ENCODE data around the gene TBC1D14.
"Not testable (repeated sequence)": the region's sequence is repeated elsewhere in the genome, so short reads cannot be mapped to it uniquely, and the experiment has no call there.

The TBC1D14 gene

GRCh38 chr4:6971536-6972374 is 62.1 kb downstream of the TBC1D14 start:
- DNase-seq (ENCODE audit: extremely low read depth, insufficient read length): no peak

GRCh38 chr4:6972375-6972650 is 62.7 kb downstream of the TBC1D14 start:
- DNase-seq (ENCODE audit: extremely low read depth, insufficient read length): no peak
- no peak overlapping the region for H3K4me3 ChIP-seq (replicated peaks; ENCODE audit: low read depth, low read length)
- H3K27me3 ChIP-seq (replicated peaks; ENCODE audit: control insufficient read depth, insufficient read depth, low read length): no peaks in the 10 kb centered on the region
- peaks cover 5% of the 10 kb centered on the region for H3K36me3 ChIP-seq (ENCODE audit: control insufficient read depth, insufficient read depth, low read length)
- no peak for TF ChIP-seq CTCF (IDR thresholded peaks at IDR 0.05; ENCODE audit: insufficient read depth, low read length, poor library complexity, severe bottlenecking)

More at GRCh38 chr4:6971536-6972374, 62.1 kb downstream of the TBC1D14 start:
- TF ChIP-seq CTCF (IDR thresholded peaks at IDR 0.05; ENCODE audit: insufficient read depth, low read length, poor library complexity, severe bottlenecking): no peak
- no peak overlapping the region for H3K4me3 ChIP-seq (replicated peaks; ENCODE audit: low read depth, low read length)
- peaks cover 5% of the 10 kb centered on the region for H3K36me3 ChIP-seq (ENCODE audit: control insufficient read depth, insufficient read depth, low read length)
- no peaks in the 10 kb centered on the region for H3K27me3 ChIP-seq (replicated peaks; ENCODE audit: control insufficient read depth, insufficient read depth, low read length)

GRCh38 chr4:6972911-6973310 is 63.3 kb downstream of the TBC1D14 start:
- peaks cover 1% of the 10 kb centered on the region for H3K36me3 ChIP-seq (ENCODE audit: control insufficient read depth, insufficient read depth, low read length)
- DNase-seq (ENCODE audit: extremely low read depth, insufficient read length): no peak
- TF ChIP-seq CTCF (IDR thresholded peaks at IDR 0.05; ENCODE audit: insufficient read depth, low read length, poor library complexity, severe bottlenecking): no peak
- H3K27me3 ChIP-seq (replicated peaks; ENCODE audit: control insufficient read depth, insufficient read depth, low read length): no peaks in the 10 kb centered on the region
- no peak overlapping the region for H3K4me3 ChIP-seq (replicated peaks; ENCODE audit: low read depth, low read length)

GRCh38 chr4:6974138-6974848 is 64.7 kb downstream of the TBC1D14 start:
- DNase-seq (ENCODE audit: extremely low read depth, insufficient read length): no peak
- TF ChIP-seq CTCF (IDR thresholded peaks at IDR 0.05; ENCODE audit: insufficient read depth, low read length, poor library complexity, severe bottlenecking): peak; percentile 96
- Histone ChIP-seq H3K4me3 (replicated peaks; ENCODE audit: low read depth, low read length) (no peak overlapping the region), H3K27me3 (replicated peaks; ENCODE audit: control insufficient read depth, insufficient read depth, low read length) (no peaks in the 10 kb centered on the region), H3K36me3 (ENCODE audit: control insufficient read depth, insufficient read depth, low read length) (peaks cover 1% of the 10 kb centered on the region)

GRCh38 chr4:6977846-6978245 is 68.2 kb downstream of the TBC1D14 start:
- not testable (repeated sequence) for H3K27me3 ChIP-seq (replicated peaks; ENCODE audit: control insufficient read depth, insufficient read depth, low read length); H3K4me3 ChIP-seq (replicated peaks; ENCODE audit: low read depth, low read length); DNase-seq (ENCODE audit: extremely low read depth, insufficient read length); H3K36me3 ChIP-seq (ENCODE audit: control insufficient read depth, insufficient read depth, low read length)

- no peak for DNase-seq (ENCODE audit: extremely low read depth, insufficient read length)
- Histone ChIP-seq H3K27me3 (replicated peaks; ENCODE audit: control insufficient read depth, insufficient read depth, low read length) (no peaks in the 10 kb centered on the region), H3K4me3 (replicated peaks; ENCODE audit: low read depth, low read length) (no peak overlapping the region), H3K36me3 (ENCODE audit: control insufficient read depth, insufficient read depth, low read length) (no peaks in the 10 kb centered on the region)
- no peak for TF ChIP-seq CTCF (IDR thresholded peaks at IDR 0.05; ENCODE audit: insufficient read depth, low read length, poor library complexity, severe bottlenecking)
These were observed 74.0 kb downstream of the TBC1D14 start for GRCh38 chr4:6983544-6984142.

All from GM06990 (cell line).